Esophagus (tissue), 2 donors: ENCODE data around the gene PARP4. TPM values are rescaled to one million over a fixed set of nuclear protein-coding genes. Genes with fewer than 3 reads are reported as not detected.
A peak's percentile ranks its signal among the peaks of the same experiment; 100 is the strongest.
"Not testable (repeated sequence)": the region's sequence is repeated elsewhere in the genome, so short reads cannot be mapped to it uniquely, and the experiment has no call there.

ENCODE experiments used
- H3K27ac ChIP-seq, 2 donors: one replicate each; pipeline ENCODE4 v1.5.1; 2013; ENCODE audit warnings: low read depth in 2 of 2, mild to moderate bottlenecking in 2 of 2, inconsistent platforms in 1 of 2, low read length in 1 of 2, moderate library complexity in 1 of 2
- H3K27me3 ChIP-seq, 2 donors: one replicate each; pipeline ENCODE4 v1.6.1; 2013; ENCODE audit warnings: low read length in 2 of 2, control low read depth in 1 of 2, mild to moderate bottlenecking in 1 of 2; ENCODE audit not compliant: insufficient read depth in 2 of 2, control insufficient read depth in 1 of 2
- H3K36me3 ChIP-seq, 2 donors: one replicate each; pipeline ENCODE4 v1.6.1; 2013; ENCODE audit warnings: low read length in 1 of 2; ENCODE audit not compliant: control insufficient read depth in 2 of 2, insufficient read depth in 2 of 2
- H3K4me1 ChIP-seq, 2 donors: one replicate each; pipeline ENCODE4 v1.6.1; 2013; ENCODE audit warnings: low read length in 1 of 2; ENCODE audit not compliant: control insufficient read depth in 2 of 2, insufficient read depth in 2 of 2
- H3K4me3 ChIP-seq, 2 donors: one replicate each; pipeline ENCODE4 v1.5.1; 2013; ENCODE audit warnings: low read length in 2 of 2, mild to moderate bottlenecking in 2 of 2, low read depth in 1 of 2, moderate library complexity in 1 of 2
- H3K9me3 ChIP-seq, 2 donors: one replicate each; pipeline ENCODE4 v1.6.1; 2013; ENCODE audit warnings: mild to moderate bottlenecking in 2 of 2, low read depth in 1 of 2, low read length in 1 of 2, moderate library complexity in 1 of 2; ENCODE audit not compliant: control insufficient read depth in 2 of 2, insufficient read depth in 1 of 2
- WGBS, 2 donors: extraction: QIAGEN DNeasy Blood & Tissue Kit; methylation state at CpG; one replicate each; pipeline ENCODE4 v1.1.7; 2013; 5-methylcytosine and 5-hydroxymethylcytosine counted together
- polyA plus RNA-seq, 2 donors: library from polyadenylated mRNA; stranded (reverse); fragments of 200-250 nt; gene quantifications; one replicate each; pipeline ENCODE4 v1.2.3, GENCODE V29; 2013
- donor health status: healthy with polysubstance abuse.
- donor health status: Bipolar disorder and iron deficiency.

PARP4 gene
- polyA plus RNA-seq, 2 donors = 14.7 to 16.7 TPM

- no peak overlapping the region for H3K4me3 ChIP-seq
- 55 to 79% methylated on average over 3 of the region's 3 CpGs for WGBS, 2 donors
- H3K36me3 ChIP-seq = peaks cover 13 to 19% of the 10 kb centered on the region in 2 donors
- H3K27ac ChIP-seq = peak overlapping the region; percentile 45 to 47
- no peaks in the 10 kb centered on the region for H3K4me1 ChIP-seq
- no peaks in the 10 kb centered on the region for H3K27me3 ChIP-seq
- no peaks in the 10 kb centered on the region for H3K9me3 ChIP-seq
Measured at GRCh38 chr13:24495151-24495729, 17.3 kb downstream of the PARP4 start.

- H3K36me3 ChIP-seq = peaks cover 17 to 24% of the 10 kb centered on the region in 2 donors
Measured at GRCh38 chr13:24493356-24493755, 19.2 kb downstream of the PARP4 start.

GRCh38 chr13:24491845-24492244 lies 20.7 kb downstream of the PARP4 start:
- no peaks in the 10 kb centered on the region for H3K9me3 ChIP-seq
- no peaks in the 10 kb centered on the region for H3K4me1 ChIP-seq
- no peaks in the 10 kb centered on the region for H3K27me3 ChIP-seq
- WGBS, 2 donors = 80 to 87% methylated on average over 7 of the region's 7 CpGs
- H3K36me3 ChIP-seq = peaks cover 17 to 28% of the 10 kb centered on the region in 2 donors
- no peak overlapping the region for H3K4me3 ChIP-seq
- H3K27ac ChIP-seq = no peak overlapping the region

More at GRCh38 chr13:24493356-24493755, 19.2 kb downstream of the PARP4 start:
- Histone ChIP-seq H3K4me3 (no peak overlapping the region), H3K9me3 (no peaks in the 10 kb centered on the region), H3K4me1 (no peaks in the 10 kb centered on the region), H3K27me3 (no peaks in the 10 kb centered on the region), H3K27ac (no peak overlapping the region)
- WGBS, 2 donors = 91 to 95% methylated on average over 6 of the region's 6 CpGs

- Histone ChIP-seq H3K4me1 (no peaks in the 10 kb centered on the region), H3K36me3 (peaks cover 15 to 26% of the 10 kb centered on the region in 2 donors), H3K27ac (no peak overlapping the region), H3K27me3 (no peaks in the 10 kb centered on the region), H3K4me3 (no peak overlapping the region), H3K9me3 (no peaks in the 10 kb centered on the region)
- WGBS, 2 donors = 94 to 100% methylated on average over 6 of the region's 6 CpGs
Measured at GRCh38 chr13:24489721-24490120, 22.9 kb downstream of the PARP4 start.

GRCh38 chr13:24488092-24488491 lies 24.5 kb downstream of the PARP4 start:
- H3K9me3 ChIP-seq, H3K27me3 ChIP-seq, H3K4me1 ChIP-seq, H3K27ac ChIP-seq, H3K4me3 ChIP-seq: not testable (repeated sequence)
- H3K36me3 ChIP-seq = peaks cover 9 to 20% of the 10 kb centered on the region in 2 donors
- 89 to 95% methylated on average over 8 of the region's 8 CpGs for WGBS, 2 donors

- H3K27ac ChIP-seq, H3K9me3 ChIP-seq, H3K4me3 ChIP-seq, H3K4me1 ChIP-seq, H3K27me3 ChIP-seq: not testable (repeated sequence)
- 94 to 97% methylated on average over 3 of the region's 3 CpGs for WGBS, 2 donors
- peaks cover 6 to 13% of the 10 kb centered on the region in 2 donors for H3K36me3 ChIP-seq
Measured at GRCh38 chr13:24486017-24486657, 26.4 kb downstream of the PARP4 start.

- Histone ChIP-seq H3K4me3 (no peak overlapping the region), H3K4me1 (no peaks in the 10 kb centered on the region), H3K27me3 (no peaks in the 10 kb centered on the region), H3K9me3 (no peaks in the 10 kb centered on the region), H3K36me3 (peaks cover 13 to 24% of the 10 kb centered on the region in 2 donors), H3K27ac (no peak overlapping the region)
- WGBS, 2 donors = 79 to 85% methylated on average over 5 of the region's 5 CpGs
Measured at GRCh38 chr13:24473686-24474085, 38.9 kb downstream of the PARP4 start.

- H3K36me3 ChIP-seq = peaks cover 19 to 27% of the 10 kb centered on the region in 2 donors
- H3K4me3 ChIP-seq, H3K27ac ChIP-seq, H3K9me3 ChIP-seq, H3K27me3 ChIP-seq, H3K4me1 ChIP-seq: not testable (repeated sequence)
- 64 to 73% methylated on average over 5 of the region's 5 CpGs for WGBS, 2 donors
Measured at GRCh38 chr13:24472129-24472528, 40.4 kb downstream of the PARP4 start.

GRCh38 chr13:24463078-24463477 lies 49.5 kb downstream of the PARP4 start:
- Histone ChIP-seq H3K27me3 (no peaks in the 10 kb centered on the region), H3K9me3 (no peaks in the 10 kb centered on the region), H3K4me1 (no peaks in the 10 kb centered on the region), H3K27ac (no peak overlapping the region), H3K4me3 (no peak overlapping the region), H3K36me3 (peaks cover 9 to 14% of the 10 kb centered on the region in 2 donors)
- WGBS, 2 donors = 64 to 71% methylated on average over 2 of the region's 2 CpGs

GRCh38 chr13:24460256-24460655 lies 52.3 kb downstream of the PARP4 start:
- H3K36me3 ChIP-seq = peaks cover 14 to 17% of the 10 kb centered on the region in 2 donors
- no peaks in the 10 kb centered on the region for H3K9me3 ChIP-seq
- H3K27ac ChIP-seq = no peak overlapping the region
- no peaks in the 10 kb centered on the region for H3K4me1 ChIP-seq
- no peak overlapping the region for H3K4me3 ChIP-seq
- WGBS, 2 donors = 68 to 69% methylated on average over 6 of the region's 6 CpGs
- no peaks in the 10 kb centered on the region for H3K27me3 ChIP-seq
